Measurements from ENCODE around the gene PIF1. TPM values are rescaled to one million over a fixed set of nuclear protein-coding genes. Genes with fewer than 3 reads are reported as not detected.
"Not testable (repeated sequence)": the region's sequence is repeated elsewhere in the genome, so short reads cannot be mapped to it uniquely, and the experiment has no call there.

The PIF1 gene
- total RNA-seq, 1 experiment from 2014 or later = 15.3 TPM

GRCh38 chr15:64847876-64848716 is 22.6 kb upstream of the PIF1 start:
- no peak for DNase-seq (ENCODE audit: low read depth)

GRCh38 chr15:64847448-64847847 is 22.0 kb upstream of the PIF1 start:
- no peak for DNase-seq (ENCODE audit: low read depth)

- no peak for DNase-seq (ENCODE audit: low read depth)
These were observed 21.6 kb upstream of the PIF1 start for GRCh38 chr15:64847016-64847415.

DNA sequence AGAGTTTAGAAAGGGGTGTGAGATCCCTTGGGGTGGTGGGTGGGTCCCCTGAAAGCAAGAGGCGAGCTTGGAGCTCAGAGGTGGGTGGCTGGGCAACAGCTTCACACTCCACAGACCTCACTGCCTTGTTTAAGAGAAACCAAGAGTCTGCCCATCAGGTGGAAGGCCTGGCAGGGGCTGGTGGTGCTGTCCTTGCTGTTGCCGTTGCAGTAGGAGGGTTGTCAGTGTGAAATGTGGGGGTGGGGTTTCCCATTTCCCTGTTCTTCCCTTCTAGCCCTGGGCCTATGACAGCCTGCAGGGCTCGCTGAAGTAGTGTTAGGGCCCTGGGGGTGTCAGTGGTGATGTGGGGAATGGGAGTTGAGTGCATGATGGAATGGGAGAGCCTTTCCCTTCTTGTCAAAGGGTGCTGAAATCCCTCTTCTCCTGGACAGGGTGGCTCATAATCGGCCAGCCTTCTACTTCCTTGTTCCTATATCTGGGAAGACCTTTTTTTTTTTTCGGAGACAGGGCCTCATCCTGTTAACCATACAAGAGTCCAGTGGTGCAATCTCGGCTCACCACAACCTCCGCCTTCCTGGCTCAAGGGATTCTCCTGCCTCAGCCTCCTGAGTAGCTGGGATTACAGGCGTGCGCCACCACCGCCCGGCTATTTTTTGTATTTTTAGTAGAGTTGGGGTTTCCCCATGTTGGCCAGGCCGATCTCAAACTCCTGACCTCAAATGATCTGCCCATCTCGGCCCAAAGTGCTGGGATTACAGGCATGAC is 20.6 kb upstream of the PIF1 start:
- no peak for DNase-seq (ENCODE audit: low read depth)

- DNase-seq (ENCODE audit: low read depth) = no peak
These were observed 19.8 kb upstream of the PIF1 start for GRCh38 chr15:64845183-64845611.

DNA sequence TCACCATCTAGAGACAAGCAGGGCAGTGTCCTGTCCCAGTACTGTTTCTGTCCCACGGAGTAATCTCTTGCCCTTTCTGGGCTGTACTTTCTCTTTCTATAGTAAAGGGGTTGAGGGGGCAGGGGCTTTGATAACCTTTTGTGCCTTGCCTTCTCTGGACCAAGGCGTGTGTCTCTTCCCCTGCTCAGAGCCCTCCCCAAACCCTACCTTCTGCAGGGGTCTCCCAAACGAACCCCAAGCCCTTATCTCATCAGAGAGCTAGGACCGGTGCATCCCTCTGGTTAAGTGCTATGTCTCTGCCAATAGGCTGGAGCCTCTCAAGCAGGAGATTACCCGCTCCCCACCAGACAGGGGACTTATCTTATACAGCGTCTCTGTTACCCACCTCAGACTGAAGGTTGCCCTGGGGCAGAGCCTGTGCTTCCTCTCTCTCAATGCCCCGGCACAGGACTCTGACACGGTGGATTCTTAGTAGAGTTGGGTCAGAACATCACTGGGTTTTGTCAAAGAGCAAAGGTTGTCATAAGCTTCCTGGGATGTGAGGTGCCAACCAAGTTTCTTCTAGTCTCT is 19.2 kb upstream of the PIF1 start:
- DNase-seq (ENCODE audit: low read depth) = no peak

- DNase-seq (ENCODE audit: low read depth) = no peak
These were observed 18.5 kb upstream of the PIF1 start for GRCh38 chr15:64843991-64844390.

DNA sequence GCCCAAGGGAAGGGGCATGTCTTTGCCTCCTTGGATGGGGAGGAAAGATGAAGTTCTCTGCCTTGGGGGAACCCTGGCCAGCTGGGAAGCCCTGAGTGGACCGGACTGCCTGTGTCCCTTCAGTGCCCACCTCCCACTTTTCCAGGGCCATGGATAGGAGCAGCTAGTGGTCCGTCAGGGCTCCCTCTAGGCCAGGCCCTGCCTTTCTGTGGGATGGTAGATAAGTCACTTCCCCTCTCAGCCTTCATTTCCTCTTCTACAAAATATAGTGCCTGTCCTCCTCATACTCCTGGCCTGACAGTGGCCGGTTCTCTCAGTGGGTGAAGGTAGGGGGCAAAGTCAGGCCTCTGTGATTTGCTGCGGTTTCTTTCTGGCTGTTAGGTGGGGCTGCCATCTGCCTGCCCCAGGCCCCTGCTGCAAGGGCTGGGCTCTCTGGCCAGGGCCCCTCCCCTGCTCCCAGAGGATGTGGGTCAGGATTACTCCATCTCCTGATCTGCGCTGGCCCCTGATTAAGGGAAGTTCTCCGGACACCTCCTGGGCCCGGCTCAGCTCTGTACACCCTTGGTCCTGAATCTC is 17.6 kb upstream of the PIF1 start:
- DNase-seq (ENCODE audit: low read depth) = peak; percentile 88

DNA sequence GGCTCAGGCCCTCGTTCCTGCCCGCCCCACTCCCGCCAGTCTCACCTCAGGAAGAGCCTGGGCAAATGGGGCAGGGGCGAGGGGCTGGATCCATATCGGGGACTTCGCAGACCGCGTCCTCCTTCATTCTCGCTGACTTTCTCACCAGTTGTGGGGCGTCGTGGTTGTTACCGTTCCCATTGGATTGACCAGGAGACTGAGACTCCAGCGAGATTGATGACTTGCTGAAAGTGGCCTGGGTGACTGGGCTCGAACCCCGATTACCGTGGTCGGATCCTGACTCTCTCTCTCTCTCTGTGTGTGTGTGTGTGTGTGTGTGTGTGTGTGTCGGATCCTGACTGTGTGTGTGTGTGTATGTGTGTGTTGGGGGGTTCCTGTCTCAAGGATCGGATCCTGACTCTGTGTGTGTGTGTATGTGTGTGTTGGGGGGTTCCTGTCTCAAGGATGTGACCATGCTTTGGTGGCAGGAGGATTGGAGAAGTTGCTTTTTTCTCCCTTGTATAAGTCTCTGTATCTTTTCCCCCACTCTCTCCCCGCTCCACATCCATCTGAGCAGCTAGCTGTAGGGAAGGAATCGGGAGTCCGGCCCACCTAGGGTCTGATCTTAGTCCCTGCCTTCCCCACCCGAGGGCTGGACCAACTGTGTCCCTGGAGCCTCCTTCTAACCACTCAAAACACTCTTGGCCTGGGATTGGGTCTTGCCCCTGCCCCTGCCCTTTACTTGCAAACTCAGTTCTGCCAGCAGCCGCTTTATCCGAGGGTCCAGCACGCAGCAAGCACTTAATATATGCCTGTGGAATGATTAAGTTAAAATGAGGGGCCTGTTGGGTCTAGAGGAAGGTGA is 16.9 kb upstream of the PIF1 start:
- DNase-seq (ENCODE audit: low read depth) = peak; percentile 40

DNA sequence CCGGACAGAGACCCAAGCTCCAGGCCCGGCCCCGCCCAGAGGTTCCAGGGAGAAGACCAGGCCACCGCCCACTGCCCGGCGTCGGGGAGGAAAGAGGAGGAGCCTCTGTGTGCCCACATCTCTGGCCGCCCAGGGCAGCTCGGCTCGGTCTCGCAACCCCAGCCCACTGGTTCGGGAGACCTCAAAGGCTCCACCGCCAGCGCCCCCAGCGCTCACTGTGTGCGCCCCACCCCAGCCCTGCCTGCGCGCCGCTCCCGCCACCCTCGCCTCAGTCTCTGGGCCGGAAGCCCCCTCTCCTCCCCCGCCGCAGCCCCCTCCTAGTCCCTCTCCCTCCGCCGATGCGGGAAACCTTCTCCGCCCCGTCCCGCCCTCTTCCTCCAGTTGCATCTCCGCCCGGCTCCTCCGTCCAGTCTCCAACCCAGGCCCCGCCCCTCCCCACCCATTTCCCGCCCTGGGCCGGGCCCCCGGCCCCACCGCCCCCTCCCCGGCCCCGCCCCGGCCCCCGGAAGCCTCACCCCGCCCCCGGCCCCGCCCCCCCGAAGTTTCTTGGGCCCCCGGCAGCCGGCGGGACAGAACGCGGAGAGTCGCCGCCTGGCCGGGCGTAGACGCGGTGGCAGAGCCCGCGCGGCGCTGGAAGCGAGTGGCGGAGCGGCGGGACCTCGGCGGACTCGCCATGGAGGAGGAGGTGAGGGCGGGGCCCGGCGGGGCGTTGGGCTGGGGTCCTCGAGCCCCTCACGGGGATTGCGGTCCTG is 16.1 kb upstream of the PIF1 start, which contains the start of gene PLEKHO2:
Gene PLEKHO2 (plus strand): TSS at position 572 of the 752 bp plus-strand sequence. CDS start 102 bp downstream, at position 674.
- DNase-seq (ENCODE audit: low read depth) = peak; percentile 93

- DNase-seq (ENCODE audit: low read depth) = no peak
These were observed 15.6 kb upstream of the PIF1 start for GRCh38 chr15:64841060-64841343.

- no peak for DNase-seq (ENCODE audit: low read depth)
These were observed 12.1 kb upstream of the PIF1 start for GRCh38 chr15:64837502-64837901.

DNA sequence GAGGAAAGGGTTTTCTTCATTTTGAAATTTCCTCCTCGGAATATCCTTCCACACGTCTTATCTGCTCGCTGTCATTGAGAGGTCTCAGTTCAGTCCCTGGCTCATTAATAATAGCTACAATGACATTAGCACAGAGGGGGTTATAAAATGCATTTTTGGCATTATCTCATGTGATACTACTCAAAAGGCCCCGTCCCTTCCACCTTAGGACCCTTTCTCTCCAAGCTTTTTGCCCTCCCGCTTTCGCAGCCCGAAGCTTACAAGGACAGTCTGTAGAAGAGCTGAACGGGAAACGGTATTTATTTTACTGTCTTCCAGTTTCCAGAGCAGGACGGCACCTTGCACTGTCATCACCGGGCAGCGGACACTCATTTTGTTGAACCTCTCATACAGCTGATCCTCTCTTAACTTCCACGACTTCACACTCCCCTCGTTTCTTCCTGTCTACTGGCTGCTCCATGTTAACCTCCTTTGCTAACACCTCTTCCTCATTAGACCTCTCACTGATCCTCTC is 10.6 kb upstream of the PIF1 start:
- no peak for DNase-seq (ENCODE audit: low read depth)

DNA sequence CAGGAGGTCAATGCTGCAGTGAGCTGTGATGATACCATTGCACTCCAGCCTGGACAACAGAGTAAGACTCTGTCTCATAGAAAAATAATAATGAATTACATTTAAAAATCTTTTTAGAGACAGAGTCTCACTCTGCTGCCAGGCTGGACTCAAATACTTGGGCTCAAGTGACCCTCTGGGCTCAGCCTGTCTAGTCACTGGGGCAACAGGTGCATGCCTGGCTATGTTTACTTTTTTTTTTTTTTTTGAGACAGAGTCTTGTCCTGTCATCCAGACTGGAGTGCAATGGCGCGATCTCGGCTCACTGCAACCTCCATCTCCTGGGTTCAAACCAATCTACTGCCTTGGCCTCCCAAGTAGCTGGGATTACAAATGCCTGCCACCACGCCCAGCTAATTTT is 8.2 kb upstream of the PIF1 start:
- no peak for DNase-seq (ENCODE audit: low read depth)

- peak; percentile 82 for DNase-seq (ENCODE audit: low read depth)
These were observed 3.5 kb upstream of the PIF1 start for GRCh38 chr15:64828985-64829384.

DNA sequence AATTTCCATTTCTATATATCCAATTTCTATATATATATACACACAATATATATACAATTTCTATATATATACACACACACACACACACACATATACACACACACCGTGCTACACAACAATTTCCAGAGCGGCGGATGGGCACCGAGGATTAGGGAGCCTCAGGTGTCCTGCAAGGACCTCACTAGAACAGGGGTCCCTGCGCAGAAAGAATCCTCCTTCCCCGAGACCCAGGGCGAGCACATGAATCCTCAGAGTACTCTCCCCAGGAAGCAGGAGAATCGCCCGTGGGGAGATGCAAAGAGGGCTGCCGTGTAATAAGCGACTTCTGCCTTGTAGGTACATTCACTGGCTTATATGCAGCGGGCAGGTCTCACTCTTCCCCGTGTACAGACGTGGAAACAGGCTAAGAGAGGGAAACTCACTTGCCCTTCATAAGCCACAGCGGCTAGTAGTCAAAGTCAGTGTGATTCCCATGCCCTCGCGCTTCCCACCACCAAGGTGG is 467 bp downstream of the PIF1 start:
- no peak for DNase-seq (ENCODE audit: low read depth)

DNA sequence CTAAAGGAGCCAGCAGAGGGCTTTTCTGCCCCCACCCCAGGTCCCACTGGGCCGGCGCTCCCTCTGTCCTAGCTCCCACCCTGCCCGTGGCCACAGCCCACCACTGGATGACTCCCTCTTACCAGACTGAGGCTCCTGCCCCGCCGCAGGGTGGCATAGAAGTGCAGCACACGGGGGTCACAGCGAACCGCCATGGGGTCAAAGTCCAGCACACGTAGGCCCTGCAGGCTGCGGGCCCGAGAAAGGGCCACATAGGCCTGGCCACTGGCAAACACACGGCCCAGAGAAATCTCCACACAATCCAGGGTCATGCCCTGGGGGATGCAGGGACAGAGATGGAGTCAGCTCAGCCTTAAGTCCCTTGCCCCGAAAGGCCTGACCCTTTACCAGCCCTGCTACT is 9.0 kb downstream of the PIF1 start:
- DNase-seq (ENCODE audit: low read depth) = no peak

DNA sequence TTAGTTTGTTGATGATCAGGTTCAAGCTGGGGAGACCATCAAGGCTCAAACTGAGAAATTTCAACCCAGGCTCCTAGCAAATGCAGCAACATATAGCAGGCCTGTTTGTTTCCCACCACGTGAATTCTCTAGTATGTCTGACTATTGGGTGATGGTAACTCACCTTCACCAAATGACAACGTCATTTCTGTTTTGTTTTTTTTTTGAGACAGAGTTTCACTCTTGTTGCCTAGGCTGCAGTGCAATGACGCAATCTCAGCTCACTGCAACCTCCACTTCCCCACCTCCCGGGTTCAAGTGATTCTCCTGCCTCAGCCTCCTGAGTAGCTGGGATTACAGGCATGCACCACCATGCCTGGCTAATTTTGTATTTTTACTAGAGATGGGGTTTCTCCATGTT is 10.5 kb downstream of the PIF1 start:
- DNase-seq (ENCODE audit: low read depth) = not testable (repeated sequence)

- not testable (repeated sequence) for DNase-seq (ENCODE audit: low read depth)
These were observed 11.2 kb downstream of the PIF1 start for GRCh38 chr15:64814283-64814682.

GRCh38 chr15:64813075-64813474 is 12.4 kb downstream of the PIF1 start:
- peak; percentile 17 for DNase-seq (ENCODE audit: low read depth)

All from HT1080 (cell line).